ENCODE measurements around the gene CRISPLD2. TPM values are rescaled to one million over a fixed set of nuclear protein-coding genes. Genes with fewer than 3 reads are reported as not detected.

Gene CRISPLD2
- total and polyA plus RNA-seq, 10 of the 15 experiments (the other 5 are each of a cell fraction or from before 2014, with no cell fraction given): 0.03 to 0.30 (median 0.08) TPM; not detected in 5

DNA sequence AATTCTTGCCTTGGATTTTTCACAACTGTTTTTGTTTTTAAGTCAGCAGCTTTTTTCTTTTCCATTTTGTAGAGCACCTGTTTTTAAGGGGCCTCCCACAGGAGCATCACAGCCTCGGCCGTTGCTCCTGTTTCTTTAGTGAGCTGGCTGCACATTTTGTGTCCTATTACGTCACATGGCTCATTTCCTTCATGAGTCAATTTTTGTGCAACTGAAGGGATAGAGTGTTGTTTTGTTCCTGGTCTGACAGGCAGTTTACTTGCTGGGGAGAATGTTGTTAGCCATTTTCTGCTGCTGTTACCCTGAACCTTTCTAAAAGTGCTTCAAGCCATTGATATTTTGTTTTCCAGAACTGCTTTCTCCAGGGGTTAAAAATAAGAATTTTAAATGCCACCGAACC is 45.0 kb upstream of the CRISPLD2 start:
- ATAC-seq (no peak), FAIRE-seq (no peak), DNase-seq (ENCODE audit: low read depth, low spot score) (no peak)
- H3K27me3 ChIP-seq (replicated peaks in 1 of 2; ENCODE audit: control insufficient read depth in 2 of 2, insufficient read depth in 2 of 2, low read length in 1 of 2): no peaks in the 10 kb centered on the region
- H3K4me3 ChIP-seq: no peak overlapping the region
- H3K9me3 ChIP-seq (replicated peaks; ENCODE audit: control insufficient read depth, insufficient read depth, low read length): no peaks in the 10 kb centered on the region
- ChIA-PET RAD21 (ENCODE audit: unreplicated experiment) (no interaction called here), CTCF (interaction anchor here (3.2 kb wide), 1 partner anchor 21 kb away, joined by 12 read pairs; no protein-coding TSS in a partner anchor), SMC1A (ENCODE audit: uncharacterized antibody, unreplicated experiment) (no interaction called here), POLR2A (no interaction called here)
- no peaks in the 10 kb centered on the region for H3K4me1 ChIP-seq (ENCODE audit: control insufficient read depth, insufficient read depth, low read length)
- H3K36me3 ChIP-seq (ENCODE audit: control insufficient read depth in 2 of 2, insufficient read depth in 2 of 2, low read length in 1 of 2): peaks cover 31 to 43% of the 10 kb centered on the region in 2 experiments
- BruUV-seq (replicated peaks): no TSS peak
- intact Hi-C loops (cut with micrococcal nuclease; ENCODE audit: unreplicated experiment) (no loop called here), in situ Hi-C loops (cut with MboI) (no loop called here)
- H3K9ac ChIP-seq (ENCODE audit: control insufficient read depth, insufficient read depth, low read length): no peak overlapping the region
- TF ChIP-seq RUNX3 (IDR thresholded peaks at IDR 0.05; ENCODE audit: low read length) (no peak), NR2C1 (IDR thresholded peaks at IDR 0.05) (no peak)
- no peak overlapping the region for H2AFZ ChIP-seq (ENCODE audit: control insufficient read depth, low read depth, low read length)
- no peak overlapping the region for H3K27ac ChIP-seq (ENCODE audit: control insufficient read depth, insufficient read depth)
- WGBS (ENCODE audit: insufficient coverage, insufficient replicate concordance, low lambda C conversion rate, missing lambda C conversion rate): 96% methylated on average over 4 of the region's 4 CpGs
- H3K79me2 ChIP-seq (ENCODE audit: control insufficient read depth, insufficient read depth, low read length): no peaks in the 10 kb centered on the region
- H3K4me2 ChIP-seq (ENCODE audit: control insufficient read depth, insufficient read depth): no peak overlapping the region
- no peaks in the 10 kb centered on the region for H4K20me1 ChIP-seq (ENCODE audit: control insufficient read depth, insufficient read depth)

DNA sequence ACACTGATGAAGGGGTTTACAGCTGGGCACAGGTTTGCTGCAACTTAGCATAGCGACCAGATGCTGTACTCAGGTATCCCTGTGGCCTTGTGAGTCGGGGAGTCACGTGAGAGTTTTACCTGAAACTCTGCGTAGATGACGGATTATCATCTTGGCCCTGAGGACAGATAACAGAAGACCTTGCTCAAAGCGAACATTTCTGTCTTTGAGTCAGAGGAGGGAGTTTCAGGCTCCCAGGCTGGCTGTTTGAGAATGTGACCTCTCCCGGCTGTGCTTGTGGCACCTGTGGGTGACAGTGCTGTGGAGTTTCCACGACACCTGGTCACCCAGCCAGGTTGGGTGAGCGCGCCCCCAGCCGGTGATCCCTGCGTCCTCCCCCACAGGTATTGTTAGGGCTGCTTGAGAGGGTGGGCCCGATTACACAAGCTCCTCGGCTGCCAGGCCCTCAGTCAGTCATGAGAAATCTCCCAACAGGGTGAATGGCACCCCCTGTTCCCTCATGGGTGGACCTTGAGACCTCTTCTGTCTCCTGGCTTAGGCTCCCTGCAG is 44.4 kb upstream of the CRISPLD2 start:
- Histone ChIP-seq H3K4me3 (no peak overlapping the region), H3K27ac (ENCODE audit: control insufficient read depth, insufficient read depth) (no peak overlapping the region), H3K9ac (ENCODE audit: control insufficient read depth, insufficient read depth, low read length) (no peak overlapping the region), H3K79me2 (ENCODE audit: control insufficient read depth, insufficient read depth, low read length) (no peaks in the 10 kb centered on the region), H3K9me3 (replicated peaks; ENCODE audit: control insufficient read depth, insufficient read depth, low read length) (no peaks in the 10 kb centered on the region), H2AFZ (ENCODE audit: control insufficient read depth, low read depth, low read length) (no peak overlapping the region), H3K4me1 (ENCODE audit: control insufficient read depth, insufficient read depth, low read length) (no peaks in the 10 kb centered on the region), H3K36me3 (ENCODE audit: control insufficient read depth in 2 of 2, insufficient read depth in 2 of 2, low read length in 1 of 2) (peaks cover 33 to 40% of the 10 kb centered on the region in 2 experiments), H4K20me1 (ENCODE audit: control insufficient read depth, insufficient read depth) (no peaks in the 10 kb centered on the region), H3K4me2 (ENCODE audit: control insufficient read depth, insufficient read depth) (no peak overlapping the region), H3K27me3 (replicated peaks in 1 of 2; ENCODE audit: control insufficient read depth in 2 of 2, insufficient read depth in 2 of 2, low read length in 1 of 2) (no peaks in the 10 kb centered on the region)
- ChIA-PET CTCF (no interaction called here), POLR2A (no interaction called here), SMC1A (ENCODE audit: uncharacterized antibody, unreplicated experiment) (no interaction called here), RAD21 (ENCODE audit: unreplicated experiment) (no interaction called here)
- DNase-seq (ENCODE audit: low read depth, low spot score): no peak
- intact Hi-C loops (cut with micrococcal nuclease; ENCODE audit: unreplicated experiment): no loop called here
- FAIRE-seq: no peak
- in situ Hi-C loops (cut with MboI): no loop called here
- WGBS (ENCODE audit: insufficient coverage, insufficient replicate concordance, low lambda C conversion rate, missing lambda C conversion rate): 61% methylated on average over 14 of the region's 14 CpGs
- BruUV-seq (replicated peaks): no TSS peak
- ATAC-seq: no peak
- TF ChIP-seq DPF2 (IDR thresholded peaks at IDR 0.05) (no peak), ZNF622 (IDR thresholded peaks at IDR 0.05) (no peak), ZNF24 (IDR thresholded peaks at IDR 0.05) (no peak), KLF5 (IDR thresholded peaks at IDR 0.05; ENCODE audit: partially characterized antibody) (no peak), FOS (IDR thresholded peaks at IDR 0.05; ENCODE audit: borderline replicate concordance, extremely low read depth, insufficient read length) (no peak), MTA3 (IDR thresholded peaks at IDR 0.05; ENCODE audit: borderline replicate concordance, low read length) (no peak), YBX1 (IDR thresholded peaks at IDR 0.05) (no peak), CBX3 (IDR thresholded peaks at IDR 0.05; ENCODE audit: borderline replicate concordance, low read depth) (no peak), BHLHE40 (IDR thresholded peaks at IDR 0.05; ENCODE audit: borderline replicate concordance in 1 of 2, low read depth in 2 of 2, low read length in 1 of 2) (no peak), LARP7 (IDR thresholded peaks at IDR 0.05) (no peak)
- TF ChIP-seq, protein P1, sequence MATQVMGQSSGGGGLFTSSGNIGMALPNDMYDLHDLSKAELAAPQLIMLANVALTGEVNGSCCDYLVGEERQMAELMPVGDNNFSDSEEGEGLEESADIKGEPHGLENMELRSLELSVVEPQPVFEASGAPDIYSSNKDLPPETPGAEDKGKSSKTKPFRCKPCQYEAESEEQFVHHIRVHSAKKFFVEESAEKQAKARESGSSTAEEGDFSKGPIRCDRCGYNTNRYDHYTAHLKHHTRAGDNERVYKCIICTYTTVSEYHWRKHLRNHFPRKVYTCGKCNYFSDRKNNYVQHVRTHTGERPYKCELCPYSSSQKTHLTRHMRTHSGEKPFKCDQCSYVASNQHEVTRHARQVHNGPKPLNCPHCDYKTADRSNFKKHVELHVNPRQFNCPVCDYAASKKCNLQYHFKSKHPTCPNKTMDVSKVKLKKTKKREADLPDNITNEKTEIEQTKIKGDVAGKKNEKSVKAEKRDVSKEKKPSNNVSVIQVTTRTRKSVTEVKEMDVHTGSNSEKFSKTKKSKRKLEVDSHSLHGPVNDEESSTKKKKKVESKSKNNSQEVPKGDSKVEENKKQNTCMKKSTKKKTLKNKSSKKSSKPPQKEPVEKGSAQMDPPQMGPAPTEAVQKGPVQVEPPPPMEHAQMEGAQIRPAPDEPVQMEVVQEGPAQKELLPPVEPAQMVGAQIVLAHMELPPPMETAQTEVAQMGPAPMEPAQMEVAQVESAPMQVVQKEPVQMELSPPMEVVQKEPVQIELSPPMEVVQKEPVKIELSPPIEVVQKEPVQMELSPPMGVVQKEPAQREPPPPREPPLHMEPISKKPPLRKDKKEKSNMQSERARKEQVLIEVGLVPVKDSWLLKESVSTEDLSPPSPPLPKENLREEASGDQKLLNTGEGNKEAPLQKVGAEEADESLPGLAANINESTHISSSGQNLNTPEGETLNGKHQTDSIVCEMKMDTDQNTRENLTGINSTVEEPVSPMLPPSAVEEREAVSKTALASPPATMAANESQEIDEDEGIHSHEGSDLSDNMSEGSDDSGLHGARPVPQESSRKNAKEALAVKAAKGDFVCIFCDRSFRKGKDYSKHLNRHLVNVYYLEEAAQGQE (IDR thresholded peaks at IDR 0.05; ENCODE audit: low read depth, low read length): no peak

All from GM12878 (cell line).